Middle frontal gyrus (tissue), 1 donor: Measurements from ENCODE around the gene GAB1.

ENCODE experiments used
- DNase-seq: peaks from one replicate; pipeline ENCODE4 v3.0.0-alpha.2; 2015; ENCODE audit warnings: low spot score; ENCODE audit errors: extremely low spot score

Gene GAB1

DNA sequence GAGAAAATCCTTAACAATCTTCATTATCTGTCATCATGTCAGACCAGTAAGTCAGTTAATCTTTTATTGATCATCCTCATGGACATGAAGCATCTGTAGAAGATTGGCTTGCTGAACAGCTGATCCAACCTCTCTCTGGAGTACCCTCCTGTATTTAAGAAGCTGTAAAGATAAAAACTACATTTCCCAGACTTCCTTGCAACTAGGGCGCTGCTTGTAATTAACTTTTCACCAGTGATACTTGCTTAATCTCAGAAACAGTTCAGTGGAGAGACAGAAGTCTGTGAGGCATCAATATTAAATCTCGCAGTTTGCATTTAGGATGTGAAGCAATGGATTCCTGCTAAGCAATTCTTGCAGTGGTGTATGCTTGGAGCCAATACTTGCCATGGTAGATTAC is 140.8 kb downstream of the GAB1 start:
- no peak for DNase-seq

- no peak for DNase-seq
Measured at GRCh38 chr4:143481361-143481760, 144.7 kb downstream of the GAB1 start.

GRCh38 chr4:143482840-143483239 is 146.2 kb downstream of the GAB1 start:
- peak; percentile 58 for DNase-seq

DNA sequence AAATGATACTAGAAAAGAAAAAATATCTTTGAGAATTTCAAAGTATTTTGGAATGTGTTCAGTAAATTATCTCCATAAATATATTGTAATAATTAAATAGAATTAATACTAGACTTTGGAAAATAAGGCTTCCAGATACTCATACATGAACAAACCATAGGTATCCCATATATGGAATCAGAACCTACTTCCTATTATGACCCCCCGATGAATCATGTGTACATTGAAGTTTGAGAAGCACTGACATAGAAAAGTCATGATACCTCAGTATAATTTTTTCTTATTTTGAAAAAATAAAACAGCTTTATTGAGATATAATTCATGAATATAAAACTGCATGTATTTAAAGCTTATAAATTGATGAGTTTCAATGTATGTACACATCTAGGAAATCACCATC is 149.6 kb downstream of the GAB1 start:
- no peak for DNase-seq

- no peak for DNase-seq
Measured at GRCh38 chr4:143488687-143489086, 152.0 kb downstream of the GAB1 start.

DNA sequence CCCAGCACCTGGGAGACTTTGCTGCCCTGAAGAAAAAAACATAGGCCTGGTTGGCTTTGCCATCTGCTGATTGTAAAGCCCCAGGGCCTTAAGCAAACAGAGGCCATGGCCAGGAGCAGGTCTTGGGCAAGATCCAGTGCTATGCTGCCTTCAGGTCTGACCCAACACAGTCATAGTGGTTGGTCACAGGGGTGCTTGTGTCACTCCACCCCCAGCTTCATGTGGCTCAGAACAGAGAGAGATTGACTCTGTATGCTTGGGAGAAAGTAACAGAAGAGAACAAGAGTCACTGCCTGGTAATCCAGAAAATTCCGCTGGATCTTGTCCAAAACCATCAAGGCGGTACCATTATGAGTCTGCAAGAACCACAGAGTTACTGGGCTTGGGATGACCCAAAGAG is 152.4 kb downstream of the GAB1 start:
- no peak for DNase-seq

- DNase-seq, result no peak
Measured at GRCh38 chr4:143498021-143498420, 161.3 kb downstream of the GAB1 start.

DNA sequence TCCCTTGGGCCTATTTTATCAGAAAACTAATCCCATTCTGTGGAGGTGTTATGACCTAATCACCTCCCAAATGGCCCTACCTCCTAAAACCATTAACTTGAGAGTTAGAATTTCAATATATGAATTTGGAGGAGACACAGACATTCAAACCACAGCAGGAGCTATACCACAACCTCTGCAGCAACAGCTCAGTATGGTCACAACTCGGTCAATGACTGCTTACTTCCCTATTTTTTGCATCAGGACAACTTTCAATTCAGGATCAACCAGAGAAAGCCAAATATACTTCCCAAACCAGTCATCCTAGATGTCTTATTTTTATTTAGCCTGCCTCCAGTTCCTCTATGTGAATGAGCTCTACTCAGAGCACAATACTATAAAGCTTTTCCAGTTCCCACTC is 165.6 kb downstream of the GAB1 start:
- no peak for DNase-seq

- no peak for DNase-seq
Measured at GRCh38 chr4:143506031-143506430, 169.4 kb downstream of the GAB1 start.

DNA sequence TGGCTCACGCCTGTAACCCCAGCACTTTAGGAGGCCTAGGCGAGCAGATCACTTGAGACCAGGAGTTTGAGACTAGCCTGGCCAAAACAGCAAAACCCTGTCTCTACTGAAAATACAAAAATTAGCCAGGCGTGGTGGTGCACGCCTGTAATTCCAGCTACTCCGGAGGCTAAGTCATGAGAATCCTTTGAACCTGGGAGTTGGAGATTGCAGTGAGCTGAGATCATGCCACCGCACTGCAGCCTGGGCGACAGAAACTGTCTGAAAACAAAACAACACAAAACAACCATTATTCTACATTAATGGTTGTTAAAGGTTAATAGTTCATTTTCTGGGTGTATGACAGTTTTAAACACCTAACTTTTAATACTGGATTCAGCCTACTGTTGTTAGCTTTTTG is 175.2 kb downstream of the GAB1 start:
- DNase-seq, result no peak

- DNase-seq, result no peak
Measured at GRCh38 chr4:143512978-143513313, 176.3 kb downstream of the GAB1 start.

DNA sequence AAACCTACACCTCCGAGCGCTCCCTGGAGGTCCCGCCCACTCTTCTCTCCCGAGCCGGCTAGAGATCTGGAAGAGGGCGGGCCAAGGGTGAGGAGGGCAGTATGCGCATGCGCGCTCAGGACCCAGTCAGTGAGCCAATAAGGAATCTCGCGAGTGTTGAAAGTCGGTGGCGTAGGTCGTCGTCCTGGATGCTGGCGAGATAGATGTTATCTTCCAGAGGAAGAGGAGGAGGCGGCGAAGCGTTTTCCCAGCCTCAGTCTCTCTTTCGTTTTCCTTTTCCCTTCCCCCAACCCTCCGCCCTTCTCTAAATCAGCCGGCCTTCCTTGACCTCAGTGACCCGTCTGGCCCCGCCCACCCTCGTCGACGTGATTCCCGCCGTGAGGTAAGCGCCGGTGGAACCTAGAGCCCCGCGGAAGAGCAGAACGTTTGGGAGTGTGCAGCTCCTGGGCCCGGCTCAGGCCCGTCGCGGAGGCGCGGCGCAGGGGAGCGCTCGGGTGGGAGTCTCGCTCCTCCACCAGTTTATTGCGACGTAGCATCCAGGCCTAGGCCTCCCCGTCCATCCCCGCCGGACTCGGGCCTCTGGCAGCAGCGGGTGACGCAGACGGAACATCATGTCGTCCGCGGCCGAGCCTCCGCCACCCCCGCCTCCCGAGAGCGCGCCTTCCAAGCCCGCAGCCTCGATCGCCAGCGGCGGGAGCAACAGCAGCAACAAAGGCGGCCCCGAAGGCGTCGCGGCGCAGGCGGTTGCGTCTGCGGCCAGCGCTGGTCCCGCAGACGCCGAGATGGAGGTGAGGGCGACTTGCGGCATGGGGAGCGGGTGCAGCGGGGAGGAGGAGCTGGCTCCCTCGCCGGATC is 176.9 kb downstream of the GAB1 start, which contains the start of gene SMARCA5:
SMARCA5 (plus strand) TSS at position 389 of the 855 bp plus-strand sequence; CDS start at position 612, 223 bp downstream.
- peak; percentile 93 for DNase-seq

DNA sequence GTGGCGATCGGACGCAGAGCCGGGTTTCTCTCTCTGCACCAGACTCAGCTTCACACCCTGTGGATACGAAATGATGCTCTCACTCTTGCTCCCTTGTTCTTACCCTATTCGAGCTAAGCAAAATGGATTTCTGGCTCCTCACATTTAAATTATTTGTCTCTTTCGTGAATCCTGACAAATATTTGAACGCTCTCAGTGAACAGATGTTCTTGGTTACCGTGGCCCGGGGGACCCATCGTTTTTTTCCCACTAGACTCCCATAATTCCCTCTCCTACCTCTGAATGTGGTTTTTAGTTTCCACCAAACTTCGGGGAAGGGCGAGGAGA is 177.5 kb downstream of the GAB1 start:
- DNase-seq, result no peak

DNA sequence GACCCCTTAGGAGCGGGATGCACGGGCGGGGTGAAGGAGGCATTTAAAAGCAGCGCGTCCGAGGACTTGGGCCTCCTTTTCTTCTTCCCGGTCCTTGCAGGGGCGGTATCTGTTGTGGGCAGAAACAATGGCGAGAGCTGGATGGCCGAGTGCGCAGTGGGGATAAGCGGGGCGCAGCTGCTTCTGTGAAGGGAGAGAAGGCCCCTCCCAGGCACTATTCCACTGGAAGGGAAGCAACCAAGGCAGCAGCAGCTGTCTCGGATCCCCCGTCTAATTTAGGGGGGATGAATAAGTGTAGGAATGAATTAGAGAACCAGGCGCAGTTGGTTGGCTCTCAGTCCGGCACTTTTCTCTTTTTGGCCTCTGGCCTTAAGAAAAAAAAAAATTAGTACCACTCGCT is 177.8 kb downstream of the GAB1 start:
- no peak for DNase-seq

DNA sequence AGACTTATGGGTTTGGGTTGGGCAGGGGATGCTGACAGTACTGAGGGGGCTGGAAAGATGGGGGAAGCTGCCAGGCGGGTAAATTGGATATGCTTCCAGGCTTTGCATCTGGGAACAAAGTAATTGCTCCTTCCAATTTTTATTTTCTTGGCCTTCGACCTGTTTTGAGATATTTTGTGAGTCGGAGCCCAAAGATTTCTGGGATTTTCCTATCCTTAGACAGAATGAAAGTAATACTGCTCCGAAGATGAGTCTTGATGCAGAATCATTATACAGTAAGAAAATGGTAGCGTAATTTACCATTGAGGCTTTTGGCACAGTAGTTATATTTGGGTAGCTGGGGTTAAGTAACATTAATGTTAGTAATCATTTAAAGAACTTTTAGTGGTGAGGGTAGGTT is 178.2 kb downstream of the GAB1 start:
- DNase-seq, result no peak

GRCh38 chr4:143515905-143516304 is 179.2 kb downstream of the GAB1 start:
- DNase-seq, result no peak

DNA sequence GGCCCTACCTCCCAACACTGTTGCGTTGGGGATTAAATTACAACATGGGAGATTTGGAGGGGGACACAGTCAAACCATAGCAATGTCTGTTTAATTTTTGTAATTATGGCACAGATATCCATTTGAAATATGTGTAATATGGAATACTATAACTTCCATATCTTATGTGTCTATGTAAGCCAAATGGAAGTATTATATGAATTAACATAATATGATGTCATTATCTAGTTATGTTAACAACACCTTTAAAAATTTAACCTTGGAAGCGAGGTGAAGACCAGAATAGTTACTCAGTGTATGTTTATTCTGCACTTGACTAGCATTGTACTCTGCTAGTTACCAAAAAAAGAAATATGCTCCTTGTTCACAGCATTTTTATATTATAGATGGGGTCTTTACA is 181.1 kb downstream of the GAB1 start:
- no peak for DNase-seq
